ENCODE measurements around the gene ITGB6.

DNA sequence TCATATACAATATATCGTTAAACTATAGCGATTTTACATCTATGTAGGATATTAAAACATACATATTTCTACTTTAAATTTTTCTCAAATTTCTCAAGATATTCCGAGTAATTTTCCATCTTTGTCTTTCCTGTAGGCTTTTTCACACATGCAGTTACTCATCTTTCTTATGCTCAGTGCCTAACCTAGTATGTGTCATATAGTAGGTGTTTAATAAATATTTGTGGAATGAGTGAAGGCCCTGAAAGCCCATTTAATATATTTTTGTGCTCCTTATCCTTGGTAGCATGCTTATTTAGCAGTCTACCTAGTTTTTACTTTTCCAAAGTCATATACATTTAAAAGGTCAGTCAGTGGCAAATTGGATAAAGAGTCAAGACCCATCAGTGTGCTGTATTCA is 67.3 kb downstream of the ITGB6 start:
- TF ChIP-seq, protein P1, sequence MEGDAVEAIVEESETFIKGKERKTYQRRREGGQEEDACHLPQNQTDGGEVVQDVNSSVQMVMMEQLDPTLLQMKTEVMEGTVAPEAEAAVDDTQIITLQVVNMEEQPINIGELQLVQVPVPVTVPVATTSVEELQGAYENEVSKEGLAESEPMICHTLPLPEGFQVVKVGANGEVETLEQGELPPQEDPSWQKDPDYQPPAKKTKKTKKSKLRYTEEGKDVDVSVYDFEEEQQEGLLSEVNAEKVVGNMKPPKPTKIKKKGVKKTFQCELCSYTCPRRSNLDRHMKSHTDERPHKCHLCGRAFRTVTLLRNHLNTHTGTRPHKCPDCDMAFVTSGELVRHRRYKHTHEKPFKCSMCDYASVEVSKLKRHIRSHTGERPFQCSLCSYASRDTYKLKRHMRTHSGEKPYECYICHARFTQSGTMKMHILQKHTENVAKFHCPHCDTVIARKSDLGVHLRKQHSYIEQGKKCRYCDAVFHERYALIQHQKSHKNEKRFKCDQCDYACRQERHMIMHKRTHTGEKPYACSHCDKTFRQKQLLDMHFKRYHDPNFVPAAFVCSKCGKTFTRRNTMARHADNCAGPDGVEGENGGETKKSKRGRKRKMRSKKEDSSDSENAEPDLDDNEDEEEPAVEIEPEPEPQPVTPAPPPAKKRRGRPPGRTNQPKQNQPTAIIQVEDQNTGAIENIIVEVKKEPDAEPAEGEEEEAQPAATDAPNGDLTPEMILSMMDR (conservative IDR thresholded peaks at IDR 0.05; ENCODE audit: low read depth, low read length), result no peak
- TF ChIP-seq EZH2phosphoT487 (IDR thresholded peaks at IDR 0.05; ENCODE audit: borderline replicate concordance, low read length), result no peak
- no peak for TF ChIP-seq EZH2 (IDR thresholded peaks at IDR 0.05; ENCODE audit: low read length, unreplicated experiment)
